IMR-90 (cell line): ENCODE measurements around the gene LTBP2.

Source experiments
- CEBPB ChIP-seq: IDR thresholded peaks from 2 replicates; pipeline ENCODE4 v1.6.1; 2012; ENCODE audit warnings: low read depth, low read length, improper control_type of control experiment
- CHD1 ChIP-seq: IDR thresholded peaks from 2 replicates; pipeline ENCODE4 v1.6.1; 2012; ENCODE audit warnings: low read depth, low read length, improper control_type of control experiment
- CTCF ChIP-seq: conservative IDR thresholded peaks from 2 replicates; pipeline ENCODE4 v1.5.1; 2012; ENCODE audit warnings: mild to moderate bottlenecking, low read depth, low read length, improper control_type of control experiment
- FOS ChIP-seq: fragments of 150-350 bp; IDR thresholded peaks from 2 replicates; pipeline ENCODE4 v1.6.1; 2016; ENCODE audit warnings: low read depth, low read length
- MAZ ChIP-seq: IDR thresholded peaks from 2 replicates; pipeline ENCODE4 v1.6.1; 2012; ENCODE audit warnings: low read depth, mild to moderate bottlenecking, low read length, improper control_type of control experiment, moderate library complexity, borderline replicate concordance
- MXI1 ChIP-seq: IDR thresholded peaks from 2 replicates; pipeline ENCODE4 v1.6.1; 2012; ENCODE audit warnings: low read depth, mild to moderate bottlenecking, low read length, moderate library complexity, borderline replicate concordance
- NFE2L2 ChIP-seq: fragments of 150-350 bp; IDR thresholded peaks from 2 replicates; pipeline ENCODE4 v1.6.1; 2016; ENCODE audit warnings: low read depth, mild to moderate bottlenecking, low read length
- POLR2A ChIP-seq: IDR thresholded peaks from 2 replicates; pipeline ENCODE4 v1.6.1; 2012; ENCODE audit warnings: mild to moderate bottlenecking, low read depth, low read length
- RAD21 ChIP-seq: IDR thresholded peaks from 2 replicates; pipeline ENCODE4 v1.6.1; 2012; ENCODE audit warnings: low read length, improper control_type of control experiment
- RCOR1 ChIP-seq: IDR thresholded peaks from 2 replicates; pipeline ENCODE4 v1.6.1; 2012; ENCODE audit warnings: mild to moderate bottlenecking, low read length, improper control_type of control experiment; ENCODE audit not compliant: insufficient replicate concordance
- SMC3 ChIP-seq: fragments of 150-350 bp; IDR thresholded peaks from 2 replicates; pipeline ENCODE4 v1.6.1; 2016; ENCODE audit warnings: low read depth, mild to moderate bottlenecking, antibody characterized with exemption, low read length, moderate library complexity
- USF2 ChIP-seq: fragments of 150-350 bp; IDR thresholded peaks from 2 replicates; pipeline ENCODE4 v1.6.1; 2017; ENCODE audit warnings: mild to moderate bottlenecking, antibody characterized with exemption, low read length, low read depth

GRCh38 chr14:74574090-74574433, 38.0 kb downstream of the LTBP2 start:
- TF ChIP-seq POLR2A (no peak), USF2 (no peak), CTCF (no peak), NFE2L2 (no peak), FOS (no peak), MXI1 (no peak), CHD1 (no peak), MAZ (no peak), RAD21 (no peak), RCOR1 (no peak), CEBPB (no peak), SMC3 (no peak)
